IPS-18c (cell line): Measurements from ENCODE around the gene IPO8.
A peak's percentile ranks its signal among the peaks of the same experiment; 100 is the strongest.

Experiments
- H3K4me3 ChIP-seq: 2 replicates; pipeline ENCODE4 v1.7.0; 2013; ENCODE audit warnings: low read depth, mild to moderate bottlenecking, low read length, moderate library complexity; ENCODE audit not compliant: insufficient read depth
- H3K9me3 ChIP-seq: one replicate; pipeline ENCODE4 v1.6.1; 2013; ENCODE audit warnings: mild to moderate bottlenecking, low read length, moderate library complexity; ENCODE audit not compliant: control insufficient read depth, insufficient read depth

IPO8 gene

DNA sequence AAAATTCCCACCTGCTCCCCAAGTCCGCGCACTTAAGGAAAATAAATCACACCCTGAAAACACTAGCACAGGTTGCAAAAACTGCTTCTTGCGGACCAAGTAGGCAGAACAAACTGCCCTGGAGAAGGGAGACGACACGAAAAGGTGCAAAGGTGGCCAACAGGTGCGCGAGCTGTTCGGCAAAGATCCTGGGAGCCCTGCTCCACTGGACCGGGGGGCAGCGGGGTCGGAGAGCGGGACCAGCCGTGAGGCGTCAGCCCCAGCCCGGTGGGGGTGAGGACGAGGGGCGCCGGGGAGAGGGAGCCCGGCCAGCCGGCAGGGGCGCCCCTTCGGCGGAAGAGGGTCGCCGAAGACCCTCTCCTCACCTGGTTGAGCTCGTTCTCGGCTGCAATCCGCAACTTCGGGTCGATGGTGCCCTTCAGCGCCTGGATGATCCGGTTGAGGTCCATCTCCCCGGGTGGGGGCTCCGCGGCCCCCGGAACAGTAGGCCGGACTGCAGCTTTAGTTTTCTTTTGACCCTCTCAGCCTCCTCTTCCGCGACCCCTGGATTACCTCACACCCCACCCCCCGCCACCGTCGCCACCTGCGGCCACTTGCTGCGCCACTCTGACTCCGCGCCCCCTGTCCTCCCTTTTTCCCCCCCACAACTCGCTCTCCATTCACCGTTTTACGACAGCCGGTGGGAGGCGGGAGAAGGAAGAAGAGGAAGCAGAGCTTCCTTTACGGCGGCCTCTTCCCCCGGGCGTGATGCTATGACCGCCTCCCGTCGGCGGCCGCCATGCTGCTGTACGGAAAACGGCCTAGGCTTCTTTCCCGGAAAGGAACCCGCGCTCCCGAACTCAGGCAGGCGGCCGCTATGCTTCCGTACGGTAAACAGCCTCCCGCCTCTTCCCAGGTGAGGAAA lies at the start of gene IPO8:
Gene IPO8, minus strand, starts transcription at position 671 of the 904 bp plus-strand sequence. Its CDS starts 222 bp downstream, at position 449.
- Histone ChIP-seq H3K4me3 (peak within 1 kb of the TSS; percentile 95), H3K9me3 (no peaks in the 10 kb centered on the region)

DNA sequence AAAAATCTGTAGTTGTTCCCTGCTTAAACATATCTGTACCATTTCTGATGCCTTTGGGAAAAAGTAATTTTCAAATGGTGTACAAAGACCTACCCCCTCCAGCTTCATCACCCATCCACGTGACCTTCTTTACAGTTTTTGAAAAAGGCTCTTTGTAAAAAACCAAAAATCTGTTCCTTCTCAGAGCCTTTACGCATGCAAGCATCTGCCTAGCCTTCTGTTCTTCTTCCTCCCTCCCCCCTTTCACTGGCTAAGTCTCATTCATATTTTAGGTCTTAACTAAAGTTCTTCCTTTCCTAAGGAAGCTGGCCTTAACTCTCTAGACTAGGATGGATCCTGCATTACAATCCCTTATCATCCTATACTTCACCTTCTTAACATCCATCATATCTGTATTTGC lies 48.7 kb upstream of the IPO8 start:
- no peaks in the 10 kb centered on the region for H3K9me3 ChIP-seq
- no peak overlapping the region for H3K4me3 ChIP-seq

DNA sequence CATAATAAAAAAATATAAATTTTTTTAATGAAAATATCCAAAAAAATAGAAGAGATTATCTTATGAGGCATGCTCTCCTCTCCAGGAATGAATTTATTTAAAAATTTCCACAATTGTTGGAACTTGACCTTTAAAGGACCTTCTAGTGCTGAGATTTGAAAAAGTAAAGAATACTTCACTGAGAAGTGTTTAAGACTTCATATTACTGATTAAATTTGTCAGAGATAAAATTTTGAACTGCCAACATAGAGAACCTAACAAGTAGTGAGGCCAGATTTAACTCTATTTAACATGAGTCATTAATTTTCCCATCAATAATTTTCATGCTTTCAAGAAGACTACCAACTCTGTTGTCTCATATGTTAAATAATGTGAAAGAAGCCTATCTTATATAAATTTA lies 44.6 kb upstream of the IPO8 start:
- Histone ChIP-seq H3K9me3 (no peaks in the 10 kb centered on the region), H3K4me3 (no peak overlapping the region)

DNA sequence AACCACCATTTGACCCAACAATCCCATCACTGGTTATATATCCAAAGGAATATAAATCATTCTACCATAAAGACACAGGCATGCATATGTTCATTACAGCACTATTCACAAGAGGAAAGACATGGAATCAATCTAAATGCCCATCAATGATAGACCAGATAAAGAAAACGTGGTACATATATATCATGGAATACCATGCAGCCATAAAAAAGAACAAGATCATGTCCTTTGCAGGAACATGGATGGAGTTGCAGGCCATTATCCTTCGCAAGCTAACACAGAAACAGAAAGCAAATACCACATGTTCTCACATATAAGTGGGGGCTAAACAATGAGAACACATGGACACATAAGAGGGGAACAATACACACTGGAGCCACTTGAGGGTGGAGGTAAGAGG lies 43.4 kb upstream of the IPO8 start:
- Histone ChIP-seq H3K4me3 (no peak overlapping the region), H3K9me3 (no peaks in the 10 kb centered on the region)

DNA sequence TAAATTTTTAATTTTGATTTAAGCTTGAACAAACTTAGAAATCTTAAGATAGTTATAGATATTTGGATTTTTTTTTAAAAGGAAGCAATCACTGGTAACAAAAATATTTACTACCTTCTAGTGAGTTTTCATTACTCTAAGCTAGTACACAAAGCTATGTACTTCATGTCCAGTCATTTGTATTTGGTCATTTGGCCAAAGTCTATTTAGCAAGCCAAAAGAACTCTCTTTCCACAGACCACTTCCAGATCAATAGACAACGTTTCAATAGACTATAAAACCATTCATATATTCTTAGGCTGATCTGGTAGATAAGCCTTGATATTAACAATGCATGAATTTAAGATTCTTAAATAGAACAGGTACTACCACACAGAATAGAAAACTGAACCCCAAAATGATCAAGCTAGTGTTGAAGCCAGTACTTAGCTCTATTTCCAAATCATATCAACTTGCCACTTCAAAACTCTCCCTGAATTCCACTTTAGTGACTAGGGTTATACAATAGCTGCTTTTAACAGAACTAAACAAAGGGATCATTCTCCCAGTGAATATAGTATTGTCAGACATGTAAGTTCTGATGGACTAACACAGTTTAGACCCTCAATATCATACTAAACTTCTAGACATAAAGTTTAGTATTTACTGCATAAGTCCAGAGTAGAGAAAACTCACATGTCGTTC lies 37.4 kb upstream of the IPO8 start:
- H3K4me3 ChIP-seq, result no peak overlapping the region
- no peaks in the 10 kb centered on the region for H3K9me3 ChIP-seq

DNA sequence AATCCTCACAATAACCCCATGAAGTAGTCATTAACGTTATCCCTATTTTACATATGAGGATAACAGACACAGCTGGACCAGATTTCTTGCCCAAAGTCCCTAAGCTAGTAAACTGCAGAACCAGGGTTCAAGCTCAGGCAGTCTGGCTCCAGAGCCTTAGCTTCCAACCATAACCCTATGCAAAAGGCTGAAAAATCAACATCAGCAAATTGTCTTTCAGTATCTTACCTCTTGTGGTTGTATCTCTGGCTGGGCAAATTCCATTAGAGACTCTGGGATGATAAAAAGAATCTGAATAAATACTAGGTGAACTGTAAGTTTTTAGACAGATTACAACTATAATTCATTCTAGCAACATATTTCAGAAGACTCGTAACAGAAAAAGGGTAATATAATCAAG lies 34.3 kb upstream of the IPO8 start:
- H3K4me3 ChIP-seq, result no peak overlapping the region
- no peaks in the 10 kb centered on the region for H3K9me3 ChIP-seq

DNA sequence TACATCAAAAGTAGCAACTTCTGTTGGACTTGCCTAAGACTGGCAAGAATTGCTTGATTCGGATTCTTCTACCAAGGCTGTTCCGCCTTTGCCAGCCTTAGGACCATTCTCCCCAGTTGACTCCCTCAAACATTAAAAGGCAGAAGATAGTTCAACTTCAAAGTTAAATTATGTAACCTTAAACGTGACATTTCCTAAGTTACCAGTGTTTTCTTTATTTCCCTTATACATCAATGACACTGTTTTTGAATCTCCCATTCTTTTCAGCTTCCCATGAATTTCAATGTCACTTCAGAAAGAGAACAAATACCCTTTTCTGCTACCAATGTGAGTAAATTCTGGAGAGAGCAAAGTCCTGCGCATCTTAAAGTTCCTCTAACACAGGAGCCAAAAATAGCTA lies 33.9 kb upstream of the IPO8 start:
- Histone ChIP-seq H3K4me3 (no peak overlapping the region), H3K9me3 (no peaks in the 10 kb centered on the region)

DNA sequence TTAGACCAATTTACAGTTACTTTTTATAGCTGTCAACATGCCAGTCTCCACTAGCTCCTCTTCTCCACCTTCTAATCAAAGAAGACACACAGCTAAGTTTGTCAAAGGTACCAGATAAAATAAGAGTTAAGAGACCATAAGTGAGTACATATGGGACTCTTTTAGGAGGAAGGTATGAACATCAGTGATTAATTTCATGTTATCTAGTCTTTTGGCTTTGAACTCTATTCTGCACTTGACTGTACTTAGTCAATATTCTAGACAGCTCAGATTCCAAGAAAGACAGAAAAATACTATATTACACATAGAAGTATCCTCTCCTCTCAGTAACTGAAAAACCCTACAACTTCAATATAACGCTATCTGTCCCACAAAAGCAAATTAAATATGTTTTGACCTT lies 31.0 kb upstream of the IPO8 start:
- Histone ChIP-seq H3K4me3 (no peak overlapping the region), H3K9me3 (no peaks in the 10 kb centered on the region)

DNA sequence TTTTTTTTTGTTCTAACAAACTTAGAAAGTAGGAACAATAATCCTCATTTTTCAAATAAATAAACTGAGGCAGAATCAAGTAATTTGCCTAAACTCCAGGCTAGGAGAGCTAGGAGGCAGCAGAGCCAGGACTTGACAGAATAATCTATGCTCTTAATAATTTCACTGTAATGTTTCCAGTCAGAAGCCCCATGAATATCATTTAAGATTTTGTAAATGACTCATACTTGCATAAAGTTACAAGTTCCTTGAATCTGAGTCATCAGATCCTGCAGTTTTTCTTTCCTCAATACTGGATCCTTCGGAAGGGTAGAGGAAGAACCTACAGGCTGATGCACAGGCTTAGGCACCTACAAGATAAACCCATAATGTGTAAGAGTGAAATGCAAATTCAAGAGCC lies 30.1 kb upstream of the IPO8 start:
- Histone ChIP-seq H3K4me3 (no peak overlapping the region), H3K9me3 (no peaks in the 10 kb centered on the region)

DNA sequence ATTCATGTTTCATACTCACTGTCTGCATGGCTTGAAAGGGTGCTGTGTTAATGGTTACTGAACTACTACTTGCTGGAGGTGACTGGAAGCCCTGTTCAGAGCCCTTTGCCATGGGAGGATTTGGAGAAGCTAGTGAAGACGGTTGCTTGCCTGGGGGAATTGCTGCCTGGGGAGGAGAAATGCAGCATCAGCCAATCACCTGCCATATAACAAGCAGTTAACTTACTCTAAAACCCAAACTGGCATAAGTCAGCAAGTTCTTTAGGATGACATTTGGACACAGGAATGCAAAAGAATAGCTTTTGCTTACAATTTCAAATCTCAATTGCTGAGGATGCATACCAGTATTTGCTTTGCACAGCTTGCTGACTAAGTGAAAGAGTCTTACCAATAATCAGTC lies 23.4 kb upstream of the IPO8 start:
- Histone ChIP-seq H3K4me3 (no peak overlapping the region), H3K9me3 (no peaks in the 10 kb centered on the region)

DNA sequence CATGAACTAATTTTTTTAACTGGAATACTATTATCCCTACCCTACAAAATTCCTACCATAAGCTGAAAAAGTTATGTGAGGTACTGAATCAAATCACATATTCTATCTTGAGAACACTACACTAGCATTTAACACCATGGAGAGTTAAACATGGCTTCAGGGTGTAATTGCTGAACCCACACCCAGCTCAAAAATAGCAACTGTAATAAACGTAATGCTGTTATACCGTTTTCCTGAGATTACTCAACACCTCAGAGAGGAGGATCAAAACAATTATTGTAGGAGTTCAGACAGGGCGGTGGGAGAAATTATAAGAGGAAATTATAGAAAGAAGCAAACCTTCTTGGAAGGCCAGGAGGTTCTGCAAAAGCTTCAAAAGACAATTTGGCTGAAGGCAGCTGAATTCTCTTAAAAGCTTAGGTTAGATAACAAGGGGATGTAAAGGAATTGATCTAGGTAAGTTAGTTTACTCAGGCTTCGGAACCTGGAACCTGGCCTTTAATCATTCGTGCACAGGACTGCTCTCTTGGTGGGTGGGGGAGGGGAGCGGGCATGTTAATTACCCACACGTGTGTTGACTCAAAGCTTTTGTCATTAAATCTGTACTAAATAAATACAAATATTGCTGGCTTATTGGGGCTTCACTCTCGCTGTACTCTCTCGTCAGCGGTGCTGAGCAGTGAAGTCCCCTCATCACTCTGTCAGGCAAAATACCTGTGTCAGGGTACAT lies 12.1 kb upstream of the IPO8 start:
- no peak overlapping the region for H3K4me3 ChIP-seq
- H3K9me3 ChIP-seq, result no peaks in the 10 kb centered on the region

DNA sequence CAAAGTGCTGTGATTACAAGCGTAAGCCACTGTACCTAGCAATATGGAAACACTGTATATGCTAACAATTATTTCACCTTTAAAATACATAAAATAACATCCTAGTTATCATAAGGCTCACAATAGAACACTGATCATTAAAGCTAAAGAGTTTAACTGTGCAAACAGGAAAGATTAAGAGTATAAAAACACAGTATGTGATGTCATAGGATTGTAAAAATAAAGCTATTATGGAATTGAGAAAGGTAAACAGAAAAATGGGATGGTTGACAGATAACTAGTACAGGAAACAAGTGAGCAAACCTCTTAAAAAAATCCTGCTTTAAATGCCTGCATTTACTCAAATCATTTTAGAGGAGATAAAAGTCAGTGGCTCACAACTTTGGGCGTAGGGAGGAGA lies 10.8 kb upstream of the IPO8 start:
- no peaks in the 10 kb centered on the region for H3K9me3 ChIP-seq
- H3K4me3 ChIP-seq, result no peak overlapping the region

DNA sequence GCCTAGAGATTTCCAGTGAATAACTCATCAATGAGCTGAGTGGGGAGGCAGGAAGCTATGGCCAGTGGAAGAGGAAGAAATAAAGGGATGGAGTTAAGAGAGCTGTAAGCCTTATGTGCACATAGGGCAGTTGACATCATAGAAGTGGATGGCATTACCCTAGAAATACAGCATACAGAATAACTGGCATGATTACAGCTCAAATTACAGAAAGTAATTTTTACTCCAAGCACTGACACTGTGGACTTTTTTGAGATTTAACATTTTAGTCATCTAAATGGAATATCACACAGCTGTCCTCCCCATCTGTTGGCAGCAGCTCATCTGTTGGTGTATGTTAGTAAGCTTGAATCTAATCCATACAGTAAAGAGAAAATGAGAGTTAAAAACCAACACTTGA lies 5.4 kb upstream of the IPO8 start:
- no peaks in the 10 kb centered on the region for H3K9me3 ChIP-seq
- no peak overlapping the region for H3K4me3 ChIP-seq

DNA sequence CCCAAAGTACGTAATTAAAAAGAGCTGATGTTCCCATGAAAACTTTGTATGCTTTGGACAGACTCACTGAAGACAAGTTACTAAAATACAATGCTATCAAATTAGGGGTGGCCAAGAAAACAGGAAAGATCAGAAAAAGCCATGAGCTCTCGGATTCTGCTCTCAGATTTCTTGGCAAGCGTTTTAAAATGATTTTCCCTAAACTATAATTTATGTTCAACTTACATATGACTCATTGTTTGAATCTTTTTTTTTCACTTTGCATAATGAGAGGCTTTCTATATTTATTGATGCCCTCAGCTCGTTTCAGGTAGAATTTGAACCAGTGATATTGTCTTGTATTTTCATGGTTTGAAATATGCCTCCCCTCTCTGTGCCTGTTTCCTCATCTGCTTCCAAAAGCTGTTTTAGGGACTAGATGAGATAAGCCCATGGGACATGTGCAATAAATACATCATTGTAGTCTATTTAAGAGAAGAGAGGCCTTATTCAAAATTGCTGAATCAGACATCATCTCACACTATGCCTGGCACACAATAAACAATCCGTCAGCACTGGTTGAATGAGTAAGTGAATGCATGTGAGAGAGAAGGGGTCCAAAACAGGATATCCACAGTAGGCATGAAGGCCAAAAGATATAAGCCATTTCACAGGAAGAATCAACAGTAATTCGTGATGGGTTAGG lies 4.7 kb upstream of the IPO8 start:
- no peaks in the 10 kb centered on the region for H3K9me3 ChIP-seq
- H3K4me3 ChIP-seq, result no peak overlapping the region

DNA sequence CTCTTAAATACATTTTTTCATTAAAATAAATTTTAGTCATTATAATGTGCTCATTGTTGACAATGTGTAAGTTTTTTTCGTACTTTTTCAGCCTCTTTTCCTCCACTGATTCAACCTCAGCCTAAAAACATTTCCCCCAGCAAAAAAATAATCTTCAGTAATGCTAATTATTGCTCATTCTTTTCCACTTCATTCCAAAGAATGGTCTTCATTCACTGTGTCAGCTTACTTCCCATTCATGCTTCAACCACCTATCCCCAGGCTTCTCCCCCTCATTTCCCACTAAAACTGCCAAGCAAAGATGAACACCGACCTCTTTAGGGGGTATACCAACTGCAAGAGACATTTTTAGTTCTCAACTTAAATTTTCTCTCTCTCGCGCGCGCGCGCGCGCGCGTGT lies 2.7 kb upstream of the IPO8 start:
- Histone ChIP-seq H3K9me3 (no peaks in the 10 kb centered on the region), H3K4me3 (no peak overlapping the region)

DNA sequence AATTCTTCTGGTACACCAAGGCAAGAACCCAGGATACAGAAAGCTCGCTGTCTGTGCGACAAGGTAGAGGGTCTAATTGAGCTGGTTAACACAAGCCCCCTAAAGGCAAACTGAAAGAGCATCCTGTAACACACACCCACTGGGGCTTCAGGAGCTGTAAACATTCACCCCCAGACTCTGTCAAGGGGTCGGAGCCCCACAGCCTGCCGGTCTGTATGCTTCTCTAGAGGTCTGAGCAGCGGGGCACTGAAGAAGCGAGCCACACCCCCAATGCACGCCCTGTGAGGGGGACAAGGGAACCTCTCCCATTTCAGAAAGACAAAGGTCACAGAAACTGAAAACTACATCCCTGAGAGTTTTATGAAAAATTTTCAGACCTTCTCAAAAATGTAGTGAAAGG lies 1.3 kb upstream of the IPO8 start:
- Histone ChIP-seq H3K9me3 (no peaks in the 10 kb centered on the region), H3K4me3 (peak overlapping the region; percentile 95; the same call in 1 of the 2 replicates)

DNA sequence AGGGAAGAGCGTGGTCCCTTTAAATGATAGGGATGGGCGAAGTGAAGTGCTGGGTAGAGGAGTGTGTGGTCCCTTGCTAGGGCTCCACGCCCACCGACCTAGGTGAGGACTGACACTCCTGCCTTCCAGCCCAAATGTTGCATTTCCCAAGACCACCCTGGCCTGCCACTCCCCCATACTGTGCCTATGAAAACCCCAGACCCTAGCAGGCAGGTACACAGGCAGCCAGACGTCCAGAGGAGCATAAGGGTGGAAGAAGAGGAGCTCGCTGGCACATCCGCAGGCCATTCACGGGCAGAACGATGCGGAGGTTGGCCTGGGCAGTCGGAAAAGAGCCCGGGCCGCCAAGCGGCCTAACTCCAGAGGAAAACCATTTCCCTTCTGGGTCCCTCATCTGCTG lies 817 bp upstream of the IPO8 start:
- Histone ChIP-seq H3K4me3 (peak overlapping the region; percentile 95; the same call in 1 of the 2 replicates), H3K9me3 (no peaks in the 10 kb centered on the region)
